HL-60 (cell line): ENCODE measurements around the gene KRT28.

ENCODE experiments used
- DNase-seq, 2 experiments: peaks; one replicate each; pipeline ENCODE4 v3.0.0-alpha.2; 2010 to 2020; ENCODE audit warnings: low read depth in 1 of 2, low spot score in 1 of 2
- H3K27ac ChIP-seq: fragments of 250-450 bp; sonication (Bioruptor Pico); replicated peaks from 2 replicates; pipeline ENCODE4 v1.5.1; 2020; ENCODE audit warnings: mild to moderate bottlenecking, moderate library complexity
- H3K27me3 ChIP-seq: fragments of 250-450 bp; sonication (Bioruptor Pico); 2 replicates; pipeline ENCODE4 v1.5.1; 2021; ENCODE audit warnings: mild to moderate bottlenecking, moderate library complexity; ENCODE audit not compliant: insufficient read depth, poor library complexity, severe bottlenecking
- H3K4me3 ChIP-seq: replicated peaks from 2 replicates; pipeline ENCODE4 v1.5.1; 2011; ENCODE audit warnings: mild to moderate bottlenecking, control low read depth, low read length; ENCODE audit not compliant: insufficient read depth
- GABPA ChIP-seq: IDR thresholded peaks from 2 replicates; pipeline ENCODE4 v1.6.1; 2012; ENCODE audit warnings: low read depth
- POLR2AphosphoS5 ChIP-seq: IDR thresholded peaks from 2 replicates; pipeline ENCODE4 v1.6.1; 2012; ENCODE audit warnings: low read depth
- REST ChIP-seq: IDR thresholded peaks from 2 replicates; pipeline ENCODE4 v1.6.1; 2012; ENCODE audit warnings: low read depth; ENCODE audit not compliant: insufficient replicate concordance
- SPI1 ChIP-seq: IDR thresholded peaks from 2 replicates; pipeline ENCODE4 v1.6.1; 2012; ENCODE audit warnings: low read depth, mild to moderate bottlenecking, borderline replicate concordance
- TF ChIP-seq, protein P1 (sequence below): IDR thresholded peaks from one replicate; pipeline ENCODE4 v1.5.1; 2011; ENCODE audit warnings: low read length, control low read depth, inconsistent platforms; ENCODE audit not compliant: insufficient read depth

KRT28 gene

GRCh38 chr17:40782450-40782849 lies 17.3 kb downstream of the KRT28 start, which contains the start of gene KRT27:
KRT27 (minus strand) TSS chr17:40782550; CDS start chr17:40782493, 57 bp downstream.
- no peak for TF ChIP-seq REST
- no peak for TF ChIP-seq GABPA
- TF ChIP-seq SPI1 = no peak
- TF ChIP-seq, protein P1, sequence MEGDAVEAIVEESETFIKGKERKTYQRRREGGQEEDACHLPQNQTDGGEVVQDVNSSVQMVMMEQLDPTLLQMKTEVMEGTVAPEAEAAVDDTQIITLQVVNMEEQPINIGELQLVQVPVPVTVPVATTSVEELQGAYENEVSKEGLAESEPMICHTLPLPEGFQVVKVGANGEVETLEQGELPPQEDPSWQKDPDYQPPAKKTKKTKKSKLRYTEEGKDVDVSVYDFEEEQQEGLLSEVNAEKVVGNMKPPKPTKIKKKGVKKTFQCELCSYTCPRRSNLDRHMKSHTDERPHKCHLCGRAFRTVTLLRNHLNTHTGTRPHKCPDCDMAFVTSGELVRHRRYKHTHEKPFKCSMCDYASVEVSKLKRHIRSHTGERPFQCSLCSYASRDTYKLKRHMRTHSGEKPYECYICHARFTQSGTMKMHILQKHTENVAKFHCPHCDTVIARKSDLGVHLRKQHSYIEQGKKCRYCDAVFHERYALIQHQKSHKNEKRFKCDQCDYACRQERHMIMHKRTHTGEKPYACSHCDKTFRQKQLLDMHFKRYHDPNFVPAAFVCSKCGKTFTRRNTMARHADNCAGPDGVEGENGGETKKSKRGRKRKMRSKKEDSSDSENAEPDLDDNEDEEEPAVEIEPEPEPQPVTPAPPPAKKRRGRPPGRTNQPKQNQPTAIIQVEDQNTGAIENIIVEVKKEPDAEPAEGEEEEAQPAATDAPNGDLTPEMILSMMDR = no peak
- TF ChIP-seq POLR2AphosphoS5 = no peak
- H3K27ac ChIP-seq = no peak within 1 kb of the TSS
- no peak for DNase-seq
- H3K27me3 ChIP-seq = peaks cover 10% of the 10 kb centered on the region
- no peak within 1 kb of the TSS for H3K4me3 ChIP-seq

DNA sequence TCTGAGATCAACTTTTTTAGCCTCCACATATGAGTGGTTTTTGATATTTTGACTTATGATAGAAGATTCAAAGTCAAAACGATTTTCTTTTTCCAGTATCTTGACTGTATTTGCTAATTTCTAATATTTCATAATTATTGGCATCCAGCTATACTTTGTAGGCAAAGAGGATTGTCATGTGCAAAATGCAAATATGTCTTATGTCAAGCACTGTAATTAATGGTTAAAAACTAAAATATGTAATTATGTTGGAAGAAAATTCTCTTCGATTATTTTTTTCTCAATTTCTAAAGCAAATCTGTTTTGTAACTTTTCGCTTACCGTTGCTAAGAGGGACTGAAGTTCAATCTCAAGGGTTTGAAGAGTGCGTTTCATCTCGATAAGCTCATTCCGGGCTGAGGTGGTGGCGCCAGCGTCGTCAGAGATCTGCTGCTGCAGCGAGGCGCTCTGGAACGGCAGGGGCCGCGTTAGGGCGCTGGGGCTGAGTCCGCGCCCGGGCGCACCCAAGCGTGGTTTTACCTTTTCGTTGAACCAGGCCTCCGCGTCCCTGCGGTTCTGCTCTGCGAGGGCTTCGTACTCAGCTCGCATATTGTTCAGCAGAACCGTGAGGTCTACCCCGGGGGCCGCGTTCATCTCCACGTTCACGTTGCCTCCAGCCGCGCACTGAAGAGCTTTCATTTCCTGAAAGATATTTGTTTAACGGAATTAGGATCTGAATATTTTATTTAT lies 20.4 kb downstream of the KRT28 start:
- DNase-seq = no peak
- Histone ChIP-seq H3K27ac (no peak overlapping the region), H3K27me3 (peaks cover 10% of the 10 kb centered on the region), H3K4me3 (no peak overlapping the region)
- TF ChIP-seq SPI1 (no peak), POLR2AphosphoS5 (no peak), REST (no peak), GABPA (no peak)
- TF ChIP-seq, protein P1 = no peak

DNA sequence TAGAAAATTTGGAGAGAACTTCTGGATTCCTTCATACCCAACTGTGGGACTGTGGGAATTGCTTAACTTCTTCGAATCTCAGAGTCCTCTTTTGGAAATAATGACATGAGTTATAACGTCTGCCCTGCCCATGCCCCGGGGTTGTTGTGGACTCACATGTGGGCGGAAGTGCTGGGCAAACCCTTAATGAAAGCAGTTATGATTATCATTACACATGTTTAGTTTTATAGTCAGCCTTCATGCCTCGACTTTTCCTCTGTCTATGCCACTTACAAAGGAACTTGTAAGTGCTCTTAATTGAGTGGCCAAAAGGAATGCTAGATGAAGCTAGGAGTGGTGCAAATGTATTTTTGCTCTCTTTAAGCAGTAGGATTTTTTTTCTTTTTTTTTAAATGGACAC lies 21.3 kb downstream of the KRT28 start:
- TF ChIP-seq REST = no peak
- no peak for TF ChIP-seq GABPA
- TF ChIP-seq, protein P1 = no peak
- no peak for TF ChIP-seq POLR2AphosphoS5
- no peak for TF ChIP-seq SPI1
- H3K27me3 ChIP-seq = peaks cover 12% of the 10 kb centered on the region
- H3K27ac ChIP-seq = no peak overlapping the region
- H3K4me3 ChIP-seq = no peak overlapping the region
- DNase-seq = no peak
